Left lung (tissue), 10 donors: ENCODE measurements around the gene AHRR. TPM values are rescaled to one million over a fixed set of nuclear protein-coding genes. Genes with fewer than 3 reads are reported as not detected.
"Not testable (repeated sequence)": the region's sequence is repeated elsewhere in the genome, so short reads cannot be mapped to it uniquely, and the experiment has no call there.

Source experiments
- ATAC-seq: fragments of 200-7000 bp; cut with Tn5 transposase; one replicate; pipeline ENCODE4 v1.9.1; 2020; ENCODE audit warnings: moderate library complexity
- DNase-seq, 4 donors: peaks; one replicate each; pipeline ENCODE4 v3.0.0-alpha.2; 2013 to 2020
- H3K27ac ChIP-seq, 2 donors: fragments of 200-600 bp; sonication (generic) in 1 of 2; one replicate each; pipeline versions ENCODE4 v1.5.0 to v1.8.0; 2020 to 2021
- H3K27me3 ChIP-seq, 2 donors: fragments of 200-600 bp; sonication (generic) in 1 of 2; one replicate each; pipeline versions ENCODE4 v1.5.0 to v1.8.0; 2020 to 2021
- H3K36me3 ChIP-seq, 2 donors: fragments of 200-600 bp; sonication (generic) in 1 of 2; one replicate each; pipeline versions ENCODE4 v1.5.0 to v1.8.0; 2020 to 2021
- H3K4me1 ChIP-seq, 2 donors: fragments of 200-600 bp; one replicate each; pipeline ENCODE4 v1.8.0; 2021
- H3K4me3 ChIP-seq, 2 donors: fragments of 200-600 bp; sonication (generic) in 1 of 2; one replicate each; pipeline versions ENCODE4 v1.5.0 to v1.8.0; 2020 to 2021; ENCODE audit warnings: mild to moderate bottlenecking in 1 of 2
- H3K9me3 ChIP-seq, 2 donors: fragments of 200-600 bp; sonication (generic) in 1 of 2; one replicate each; pipeline versions ENCODE4 v1.5.0 to v1.8.0; 2020 to 2021
- intact Hi-C, 2 donors: fragments of 100-400 bp; cut with DNase I; formaldehyde crosslinking; loops; one replicate each; pipeline versions ENCODE4 v1.11.2 to v1.14.2; 2022
- polyA plus RNA-seq, 6 donors: library from polyadenylated mRNA; unstranded; fragments of 120-200 nt; gene quantifications; one replicate each; pipeline ENCODE4 v1.2.1, GENCODE V29; 2013; ENCODE audit not compliant: insufficient read length in 6 of 6
- total RNA-seq, 2 donors: library from RNA; stranded (reverse); fragmentation: NEBNext Ultra II Directional; extraction: Animal tissue kit (Norgen Biotek cat#: 25700); gene quantifications; one replicate each; pipeline ENCODE4 v1.2.1, GENCODE V29; 2021
- TF ChIP-seq, protein P1 (sequence below), 2 donors: fragments of 200-600 bp; sonication (generic) in 1 of 2; IDR thresholded peaks; one replicate each; pipeline versions ENCODE4 v1.5.0 to v1.8.0; 2021; ENCODE audit warnings: antibody characterized with exemption in 2 of 2
- donor health status: DM: no; HTN: yes; CAD: no.
- donor health status: DM: no; HTN: no; CAD: no.

Gene AHRR
- total and polyA plus RNA-seq, 8 donors = 0.32 to 8.4 (median 4.7) TPM

DNA sequence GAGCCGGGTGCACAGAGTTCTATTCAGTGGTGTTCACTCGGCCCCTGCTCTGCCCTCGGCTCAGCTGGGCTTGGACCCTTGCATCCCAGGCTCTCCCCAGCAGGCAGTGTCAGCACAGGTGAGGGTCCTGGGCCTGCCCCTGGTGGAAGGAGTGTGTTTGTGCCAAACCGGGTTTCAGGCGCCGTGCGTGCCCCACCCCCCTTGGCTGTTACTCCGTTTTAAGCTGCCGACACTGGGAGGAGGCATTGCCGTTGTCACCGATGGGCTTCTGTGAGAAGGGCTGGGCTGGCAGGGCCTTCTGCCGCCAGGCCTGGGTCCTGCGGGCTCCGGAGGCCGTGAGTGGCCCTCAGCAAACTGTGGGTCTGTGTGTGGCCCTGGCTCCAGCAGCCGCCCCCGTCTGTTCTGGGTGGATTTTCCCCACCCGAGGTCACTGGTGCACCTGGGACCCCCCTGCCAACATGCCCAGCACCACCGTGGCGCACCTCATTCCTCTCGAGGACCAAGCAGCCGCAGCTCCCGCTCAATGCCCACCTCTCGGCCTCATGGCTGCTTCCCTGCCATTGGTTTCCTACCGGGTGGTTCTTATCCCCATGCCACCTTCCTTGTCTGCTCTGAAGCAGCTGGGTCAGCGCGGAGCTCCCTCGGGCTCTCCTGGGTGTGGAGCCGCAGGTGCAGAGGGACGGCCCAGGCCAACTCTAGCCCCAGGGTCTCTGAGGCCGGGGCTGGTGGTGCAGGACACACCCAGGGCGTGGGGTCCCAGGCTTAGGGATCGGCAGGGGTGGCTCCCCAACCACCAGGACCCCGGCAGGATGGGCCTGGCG lies 77.2 kb downstream of the AHRR start:
- Histone ChIP-seq H3K4me1 (peaks cover 6 to 30% of the 10 kb centered on the region in 2 donors), H3K27ac (peak overlapping the region in 1 of 2 donors; percentile 70), H3K4me3 (no peak overlapping the region), H3K9me3 (no peaks in the 10 kb centered on the region), H3K27me3 (peaks cover 6 to 9% of the 10 kb centered on the region in 2 donors), H3K36me3 (no peaks in the 10 kb centered on the region)
- peak in 1 of 4 donors; percentile 72 for DNase-seq
- TF ChIP-seq, protein P1, sequence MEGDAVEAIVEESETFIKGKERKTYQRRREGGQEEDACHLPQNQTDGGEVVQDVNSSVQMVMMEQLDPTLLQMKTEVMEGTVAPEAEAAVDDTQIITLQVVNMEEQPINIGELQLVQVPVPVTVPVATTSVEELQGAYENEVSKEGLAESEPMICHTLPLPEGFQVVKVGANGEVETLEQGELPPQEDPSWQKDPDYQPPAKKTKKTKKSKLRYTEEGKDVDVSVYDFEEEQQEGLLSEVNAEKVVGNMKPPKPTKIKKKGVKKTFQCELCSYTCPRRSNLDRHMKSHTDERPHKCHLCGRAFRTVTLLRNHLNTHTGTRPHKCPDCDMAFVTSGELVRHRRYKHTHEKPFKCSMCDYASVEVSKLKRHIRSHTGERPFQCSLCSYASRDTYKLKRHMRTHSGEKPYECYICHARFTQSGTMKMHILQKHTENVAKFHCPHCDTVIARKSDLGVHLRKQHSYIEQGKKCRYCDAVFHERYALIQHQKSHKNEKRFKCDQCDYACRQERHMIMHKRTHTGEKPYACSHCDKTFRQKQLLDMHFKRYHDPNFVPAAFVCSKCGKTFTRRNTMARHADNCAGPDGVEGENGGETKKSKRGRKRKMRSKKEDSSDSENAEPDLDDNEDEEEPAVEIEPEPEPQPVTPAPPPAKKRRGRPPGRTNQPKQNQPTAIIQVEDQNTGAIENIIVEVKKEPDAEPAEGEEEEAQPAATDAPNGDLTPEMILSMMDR (IDR thresholded peaks at IDR 0.05) = no peak
- no peak for ATAC-seq
- intact Hi-C loops = no loop called here

DNA sequence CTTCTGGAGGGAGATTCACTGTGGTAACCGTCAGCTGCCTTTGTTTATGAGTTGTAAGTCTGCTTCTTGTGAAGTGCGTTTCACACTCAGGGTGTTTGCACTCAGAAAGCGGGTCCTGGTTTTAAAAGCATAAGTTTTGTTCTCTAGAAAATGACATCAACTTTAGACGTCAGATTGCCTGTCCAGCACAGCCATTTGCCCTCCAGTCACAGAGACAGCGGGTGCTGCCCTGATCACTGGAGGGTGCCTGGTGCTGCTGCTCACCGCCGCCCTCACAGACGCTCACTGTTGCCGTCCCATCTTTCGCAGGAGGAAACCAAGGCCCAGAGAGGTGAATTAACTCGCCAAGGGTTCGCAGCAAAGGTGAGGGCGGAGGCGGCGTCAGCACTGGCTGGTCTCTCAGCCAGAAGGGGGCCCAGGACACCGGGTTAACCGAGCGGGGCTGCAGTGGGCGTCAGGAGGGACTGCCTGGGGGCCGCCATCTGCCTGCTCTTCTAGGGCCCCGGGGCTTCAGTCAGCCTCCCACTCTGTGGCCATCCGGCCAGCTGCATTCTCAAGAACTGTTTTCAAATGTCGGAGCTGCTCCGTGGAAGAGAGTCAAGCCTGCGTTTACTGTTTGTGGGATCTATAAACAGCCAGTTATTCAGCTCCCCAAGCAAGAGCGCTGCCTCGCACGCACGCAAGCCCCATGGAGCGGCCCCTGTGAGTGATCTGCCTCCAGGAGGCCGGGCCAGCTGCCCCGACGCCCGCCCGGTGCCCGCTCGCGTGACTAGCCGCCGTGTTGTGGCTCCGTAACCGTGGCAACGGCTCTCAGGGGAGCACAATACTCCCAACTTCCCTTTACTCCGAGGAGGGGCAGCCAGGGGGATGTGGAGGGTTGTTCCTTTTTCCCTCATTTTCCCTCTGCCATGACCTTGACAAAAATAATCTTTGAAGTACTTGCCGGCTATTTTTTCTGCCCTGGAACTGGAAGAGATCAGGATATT lies 78.1 kb downstream of the AHRR start:
- peaks cover 6 to 9% of the 10 kb centered on the region in 2 donors for H3K27me3 ChIP-seq
- H3K36me3 ChIP-seq = no peaks in the 10 kb centered on the region
- H3K4me3 ChIP-seq = peak overlapping the region in 1 of 2 donors; percentile 3
- peak; percentile 89 for ATAC-seq
- no peaks in the 10 kb centered on the region for H3K9me3 ChIP-seq
- TF ChIP-seq, protein P1 (IDR thresholded peaks at IDR 0.05) = no peak
- DNase-seq = peak; percentile 84 to 95 (median 89)
- intact Hi-C loops = no loop called here
- peak overlapping the region in 1 of 2 donors; percentile 70 for H3K27ac ChIP-seq
- H3K4me1 ChIP-seq = peaks cover 6 to 30% of the 10 kb centered on the region in 2 donors

DNA sequence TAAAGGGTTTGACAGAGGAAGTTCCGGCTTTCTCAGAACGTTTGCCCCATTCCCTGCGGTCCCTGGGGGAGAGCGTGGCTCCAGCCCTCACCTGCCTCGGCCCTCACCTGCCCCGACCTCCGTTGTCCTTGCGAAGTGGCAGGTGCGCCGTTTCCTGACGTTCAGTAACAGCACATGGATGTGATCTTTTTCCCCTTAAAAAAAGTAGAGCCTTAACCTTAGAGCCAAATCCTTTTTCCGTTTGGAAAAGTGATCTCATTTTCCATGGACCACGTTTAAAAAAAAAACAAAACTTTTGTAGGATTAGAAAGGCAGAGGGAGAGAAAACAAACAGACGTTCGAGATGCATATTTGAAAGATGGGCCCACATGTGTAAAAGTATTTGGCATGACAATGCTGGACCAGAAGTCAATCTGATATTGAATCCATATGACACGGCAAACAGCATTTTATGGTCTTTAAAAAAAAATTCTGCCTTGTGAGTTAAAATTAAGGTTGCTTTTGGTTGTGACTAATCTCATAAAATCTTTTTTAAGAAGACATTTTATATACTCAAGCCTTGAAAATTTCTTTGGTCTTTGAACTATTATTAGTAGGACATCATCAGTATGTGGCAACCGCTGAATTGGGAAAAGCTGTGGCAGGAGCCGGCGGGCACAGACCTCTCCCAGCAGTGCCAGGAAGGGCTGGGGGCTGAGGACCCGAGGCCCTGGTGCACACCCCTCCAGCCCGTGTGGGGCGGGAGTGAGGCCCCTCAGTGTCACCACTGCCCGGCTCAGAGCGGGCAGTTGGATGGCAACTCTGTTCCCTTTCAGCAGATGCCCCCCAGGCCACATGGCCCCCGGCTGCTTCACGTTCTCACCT lies 79.0 kb downstream of the AHRR start:
- peaks cover 6 to 9% of the 10 kb centered on the region in 2 donors for H3K27me3 ChIP-seq
- H3K4me3 ChIP-seq = peak overlapping the region in 1 of 2 donors; percentile 3
- peaks cover 6 to 26% of the 10 kb centered on the region in 2 donors for H3K4me1 ChIP-seq
- peak overlapping the region in 1 of 2 donors; percentile 70 for H3K27ac ChIP-seq
- DNase-seq = peak in 1 of 4 donors; percentile 64
- ATAC-seq = no peak
- intact Hi-C loops = no loop called here
- H3K9me3 ChIP-seq = no peaks in the 10 kb centered on the region
- no peaks in the 10 kb centered on the region for H3K36me3 ChIP-seq
- TF ChIP-seq, protein P1 (IDR thresholded peaks at IDR 0.05) = no peak

DNA sequence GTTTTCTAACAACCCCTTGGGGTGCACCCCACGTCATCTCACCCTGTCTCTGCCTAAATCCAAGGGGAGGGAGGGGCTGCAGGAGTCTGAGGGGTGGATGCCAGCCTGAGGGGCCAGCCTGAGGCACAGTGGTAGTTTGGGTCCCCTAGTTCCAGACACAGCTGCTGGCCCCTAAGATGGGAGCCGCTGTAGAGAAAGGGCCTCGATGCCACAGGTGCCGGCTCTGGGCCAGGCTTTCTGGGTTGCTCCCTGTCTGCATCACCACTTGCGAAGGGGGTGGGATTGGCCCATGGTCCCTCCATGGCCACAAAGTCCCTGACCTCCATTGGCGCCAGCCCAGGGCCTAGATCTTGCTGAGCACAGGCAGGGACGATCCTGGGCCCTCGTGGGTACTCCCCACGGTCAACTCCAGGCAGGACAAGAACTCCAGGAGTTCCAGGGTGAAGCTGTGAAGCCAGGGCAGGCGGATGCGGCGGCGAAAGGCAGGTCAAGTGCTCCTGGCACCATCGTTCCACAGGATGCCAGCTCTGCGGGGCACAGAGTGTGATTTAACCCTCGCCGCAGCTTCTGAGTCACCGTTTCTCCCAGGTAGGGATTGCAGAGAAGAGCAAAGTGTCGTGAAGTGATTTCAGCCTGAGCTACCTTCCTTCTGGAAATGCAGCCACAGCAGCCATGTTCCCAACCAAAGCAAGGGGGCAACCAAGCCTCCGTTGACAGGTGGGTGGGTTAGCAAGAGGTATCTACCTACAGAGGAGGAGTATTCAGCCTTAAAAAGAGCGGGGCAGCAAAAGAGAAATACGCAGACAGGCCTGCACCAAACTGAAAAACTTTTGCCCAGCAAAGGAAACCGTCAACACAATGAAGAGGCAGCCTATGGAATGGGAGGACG lies 79.9 kb downstream of the AHRR start:
- TF ChIP-seq, protein P1 (IDR thresholded peaks at IDR 0.05) = no peak
- no peak for ATAC-seq
- Histone ChIP-seq H3K4me3 (no peak overlapping the region), H3K36me3 (no peaks in the 10 kb centered on the region), H3K9me3 (no peaks in the 10 kb centered on the region), H3K27me3 (peaks cover 6 to 9% of the 10 kb centered on the region in 2 donors), H3K4me1 (peaks cover 6 to 20% of the 10 kb centered on the region in 2 donors), H3K27ac (no peak overlapping the region)
- intact Hi-C loops = no loop called here
- peak in 1 of 4 donors; percentile 69 for DNase-seq

DNA sequence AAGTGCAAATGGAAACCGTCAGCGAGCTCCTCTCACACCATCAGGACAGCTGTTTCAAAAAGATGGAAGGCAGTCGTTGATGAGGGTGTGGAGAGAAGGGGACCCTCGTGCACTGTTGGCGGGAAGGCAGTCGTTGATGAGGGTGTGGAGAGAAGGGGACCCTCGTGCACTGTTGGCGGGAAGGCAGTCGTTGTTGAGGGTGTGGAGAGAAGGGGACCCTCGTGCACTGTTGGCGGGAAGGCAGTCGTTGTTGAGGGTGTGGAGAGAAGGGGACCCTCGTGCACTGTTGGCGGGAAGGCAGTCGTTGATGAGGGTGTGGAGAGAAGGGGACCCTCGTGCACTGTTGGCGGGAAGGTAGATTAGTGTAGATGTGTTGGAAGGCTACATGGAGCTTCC lies 80.7 kb downstream of the AHRR start:
- H3K9me3 ChIP-seq, ATAC-seq, H3K27ac ChIP-seq, H3K36me3 ChIP-seq, DNase-seq, H3K27me3 ChIP-seq, intact Hi-C loops, H3K4me3 ChIP-seq: not testable (repeated sequence)
- H3K4me1 ChIP-seq = peaks cover 6 to 20% of the 10 kb centered on the region in 2 donors
